Mononuclear cell (primary cell): ENCODE data around the gene RNF225. TPM values are rescaled to one million over a fixed set of nuclear protein-coding genes. Genes with fewer than 3 reads are reported as not detected.
"Not testable (repeated sequence)": the region's sequence is repeated elsewhere in the genome, so short reads cannot be mapped to it uniquely, and the experiment has no call there.

Experiments
- H3K27me3 ChIP-seq: 2 replicates; pipeline ENCODE4 v1.6.0; 2011; ENCODE audit warnings: low read length, control low read depth; ENCODE audit not compliant: insufficient read depth
- H3K4me1 ChIP-seq: 2 replicates; pipeline ENCODE4 v1.5.1; 2011; ENCODE audit warnings: mild to moderate bottlenecking, low read length, control low read depth; ENCODE audit not compliant: insufficient read depth
- H3K4me3 ChIP-seq: 2 replicates; pipeline ENCODE4 v1.5.1; 2011; ENCODE audit warnings: mild to moderate bottlenecking, low read length, moderate library complexity
- H3K9me3 ChIP-seq: 2 replicates; pipeline ENCODE4 v1.5.1; 2011; ENCODE audit warnings: low read depth, mild to moderate bottlenecking, control low read depth, low read length
- total RNA-seq: library from RNA; depleted of rRNA; stranded (reverse); fragments of >200 nt; gene quantifications from one replicate; pipeline ENCODE4 v1.2.3, GENCODE V29; 2012

Gene RNF225
- total RNA-seq, 1 donor = 0.42 TPM

DNA sequence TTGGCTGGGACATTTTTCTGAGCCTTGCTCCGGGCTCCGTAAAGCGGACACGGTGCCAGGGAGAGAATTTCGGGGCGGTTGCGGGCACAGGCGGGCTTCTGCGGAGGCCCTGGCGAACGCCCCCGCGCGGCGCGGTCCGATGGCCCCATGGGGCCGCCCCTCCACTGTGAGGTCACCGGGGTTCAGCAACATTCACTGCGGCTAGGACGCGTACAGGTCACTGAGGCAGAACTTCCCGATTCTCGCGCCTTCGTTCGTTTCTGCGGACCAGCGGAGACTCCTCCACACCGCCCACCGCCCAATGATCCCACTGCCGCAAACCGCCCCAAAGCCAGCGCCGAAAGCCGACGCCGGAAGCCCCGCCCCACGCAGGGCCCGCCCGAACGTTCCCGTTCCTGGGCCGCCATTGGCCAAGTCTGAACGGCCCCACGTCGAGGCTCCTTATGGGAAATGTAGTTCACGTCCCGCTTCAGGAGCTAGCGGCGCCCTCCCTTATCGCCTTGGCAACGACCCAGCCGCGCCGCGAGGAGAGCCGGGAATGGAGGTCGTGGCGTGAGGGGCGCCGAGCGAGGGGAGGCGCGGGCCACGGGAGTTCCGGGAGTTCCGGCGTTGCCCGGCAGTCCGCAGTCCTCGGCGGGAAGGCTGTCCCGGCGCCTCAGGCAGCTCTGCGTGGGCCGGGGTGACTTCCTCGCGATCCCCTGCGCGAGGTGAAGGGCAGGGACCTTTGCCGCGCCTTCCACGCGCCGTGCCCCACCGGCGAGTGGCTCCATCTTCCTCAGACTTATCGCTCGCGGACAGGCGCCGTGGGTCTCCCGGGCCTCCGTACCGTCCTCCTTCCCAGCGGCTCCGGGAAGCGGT lies 12.9 kb downstream of the RNF225 start, which contains the start of gene ZNF584:
TSS of gene ZNF584 (plus strand) at position 498 of the 858 bp plus-strand sequence. CDS start 499 bp downstream, outside the sequence.
- peak within 1 kb of the TSS; percentile 76 for H3K4me3 ChIP-seq
- no peaks in the 10 kb centered on the region for H3K9me3 ChIP-seq
- H3K4me1 ChIP-seq = peaks cover 22% of the 10 kb centered on the region
- H3K27me3 ChIP-seq = no peaks in the 10 kb centered on the region

DNA sequence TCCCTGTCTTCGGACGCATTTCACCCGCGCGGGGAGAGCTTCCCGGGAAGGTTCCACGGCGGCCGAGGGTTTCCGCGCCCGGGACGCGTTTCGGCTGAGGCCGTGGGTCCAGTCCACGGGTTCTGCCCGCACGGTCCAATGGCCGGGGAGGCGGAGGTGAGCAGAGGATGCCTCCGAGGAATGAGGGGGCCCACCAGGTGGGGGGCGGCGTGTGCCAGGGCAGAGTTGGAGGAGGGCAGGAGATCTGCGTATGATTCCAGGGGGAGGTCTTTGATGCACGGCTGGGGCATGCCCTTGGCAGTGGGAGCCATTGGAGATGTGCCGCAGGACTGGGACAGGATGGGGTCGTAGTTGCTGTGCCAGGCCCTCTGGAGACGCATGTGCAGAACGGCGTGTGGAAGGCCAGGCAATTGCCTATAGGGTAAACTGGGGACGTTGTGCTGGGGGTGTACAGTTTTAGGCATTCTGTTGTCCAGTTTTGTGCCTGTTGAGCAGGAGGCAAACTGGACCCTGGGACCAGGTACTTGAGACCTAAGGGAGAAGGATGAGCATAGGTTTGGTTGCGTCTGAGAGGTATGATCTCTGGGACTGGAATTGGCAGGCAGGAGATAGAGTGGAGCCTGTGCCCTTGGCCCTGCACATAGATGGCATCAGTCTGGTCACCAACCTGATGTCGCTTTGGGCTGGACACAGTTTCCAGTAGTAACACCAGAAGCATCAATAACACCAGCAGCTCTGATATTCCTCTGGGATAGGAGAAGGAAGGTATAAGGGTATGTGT lies 13.7 kb downstream of the RNF225 start:
- no peaks in the 10 kb centered on the region for H3K9me3 ChIP-seq
- no peaks in the 10 kb centered on the region for H3K27me3 ChIP-seq
- H3K4me1 ChIP-seq = peaks cover 22% of the 10 kb centered on the region
- H3K4me3 ChIP-seq = peak overlapping the region; percentile 76

DNA sequence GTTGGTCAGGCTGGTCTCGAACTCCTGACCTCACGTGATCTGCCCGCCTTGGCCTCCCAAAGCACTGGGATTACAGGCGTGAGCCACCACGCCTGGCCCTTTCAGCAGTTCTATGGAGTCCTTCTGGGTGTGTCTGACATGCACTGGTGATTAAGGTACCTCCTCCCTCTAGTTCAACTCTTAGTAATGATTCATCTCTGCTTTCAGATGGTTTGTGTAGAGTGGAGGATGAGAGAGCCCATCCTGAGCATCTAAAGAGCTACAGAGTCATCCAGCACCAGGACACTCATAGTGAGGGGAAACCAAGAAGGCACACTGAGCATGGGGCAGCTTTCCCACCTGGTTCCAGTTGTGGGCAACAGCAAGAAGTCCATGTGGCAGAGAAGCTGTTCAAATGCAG lies 21.1 kb downstream of the RNF225 start:
- H3K4me3 ChIP-seq = no peak overlapping the region
- no peaks in the 10 kb centered on the region for H3K27me3 ChIP-seq
- no peaks in the 10 kb centered on the region for H3K9me3 ChIP-seq
- H3K4me1 ChIP-seq = no peaks in the 10 kb centered on the region

DNA sequence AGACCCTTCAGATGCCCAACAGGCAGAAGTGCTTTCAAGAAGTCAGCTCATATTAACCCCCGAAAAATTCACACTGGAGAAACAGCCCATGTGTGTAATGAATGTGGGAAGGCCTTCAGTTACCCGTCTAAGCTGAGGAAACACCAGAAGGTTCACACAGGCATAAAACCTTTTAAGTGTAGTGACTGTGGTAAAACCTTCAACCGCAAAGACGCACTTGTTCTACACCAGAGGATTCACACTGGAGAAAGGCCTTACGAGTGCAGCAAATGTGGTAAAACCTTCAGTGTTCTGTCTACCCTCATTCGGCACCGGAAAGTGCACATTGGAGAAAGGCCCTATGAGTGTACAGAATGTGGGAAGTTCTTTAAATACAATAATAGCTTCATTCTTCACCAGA lies 21.6 kb downstream of the RNF225 start:
- no peak overlapping the region for H3K4me3 ChIP-seq
- H3K27me3 ChIP-seq = no peaks in the 10 kb centered on the region
- H3K9me3 ChIP-seq = no peaks in the 10 kb centered on the region
- no peaks in the 10 kb centered on the region for H3K4me1 ChIP-seq

DNA sequence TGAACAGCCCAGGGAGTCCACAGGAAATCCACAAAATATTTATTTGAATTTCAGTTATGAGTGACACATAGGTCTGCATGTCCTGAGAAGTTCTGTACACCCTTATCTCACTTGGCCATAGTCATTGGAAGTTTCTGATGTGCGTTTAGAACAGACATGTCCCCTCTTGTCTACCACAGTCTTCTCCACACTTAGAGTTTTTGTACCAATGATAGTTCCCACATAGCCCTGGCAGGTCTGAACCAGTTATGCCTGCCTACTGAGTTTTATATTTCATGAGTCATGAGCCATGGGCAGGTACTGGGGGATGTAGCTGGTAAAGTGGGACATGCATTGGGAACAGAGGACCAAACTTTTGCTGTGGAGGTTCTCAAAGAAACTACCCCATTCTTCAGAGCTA lies 33.2 kb downstream of the RNF225 start:
- peaks cover 43% of the 10 kb centered on the region for H3K9me3 ChIP-seq
- H3K4me3 ChIP-seq = no peak overlapping the region
- no peaks in the 10 kb centered on the region for H3K27me3 ChIP-seq
- no peaks in the 10 kb centered on the region for H3K4me1 ChIP-seq

DNA sequence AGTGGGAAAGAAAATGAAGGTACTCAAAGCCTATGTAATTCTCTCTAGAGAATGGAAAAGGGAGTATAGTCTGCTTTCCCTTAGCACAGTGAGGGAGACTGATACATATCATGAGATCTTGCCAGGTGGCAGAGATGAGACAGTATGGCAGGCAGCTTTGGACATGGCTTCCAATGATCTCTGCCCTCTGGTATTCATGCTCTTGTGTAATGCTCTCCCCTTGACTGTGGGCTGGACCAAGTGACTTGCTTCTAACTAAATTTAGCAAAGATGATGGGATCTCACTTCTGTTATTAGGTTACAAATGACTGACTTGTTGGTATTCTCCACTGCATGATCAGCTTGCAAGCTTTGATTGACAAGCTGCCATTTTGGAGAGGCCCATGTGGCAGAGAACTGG lies 34.3 kb downstream of the RNF225 start:
- peaks cover 55% of the 10 kb centered on the region for H3K9me3 ChIP-seq
- H3K4me1 ChIP-seq = no peaks in the 10 kb centered on the region
- no peaks in the 10 kb centered on the region for H3K27me3 ChIP-seq
- no peak overlapping the region for H3K4me3 ChIP-seq

DNA sequence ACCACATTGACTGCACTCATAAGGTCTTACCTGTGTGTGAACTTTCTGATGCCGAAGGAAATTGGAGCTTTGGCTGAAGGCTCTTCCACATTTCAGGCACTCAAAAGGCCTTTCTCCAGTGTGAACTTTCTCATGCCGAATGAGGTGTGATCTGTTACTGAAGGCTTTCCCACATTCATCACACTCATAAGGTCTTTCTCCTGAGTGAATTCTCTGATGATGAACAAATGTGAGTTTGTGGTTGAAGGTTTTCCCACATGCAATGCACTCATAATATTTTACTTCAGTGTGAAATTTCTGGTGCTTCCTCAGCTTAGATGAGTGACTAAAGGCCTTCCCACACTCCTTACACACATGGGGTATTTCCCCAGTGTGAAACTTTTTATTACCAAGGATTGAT lies 38.8 kb downstream of the RNF225 start:
- H3K4me1 ChIP-seq = peaks cover 1% of the 10 kb centered on the region
- H3K4me3 ChIP-seq = no peak overlapping the region
- H3K9me3 ChIP-seq = peaks cover 58% of the 10 kb centered on the region
- no peaks in the 10 kb centered on the region for H3K27me3 ChIP-seq

DNA sequence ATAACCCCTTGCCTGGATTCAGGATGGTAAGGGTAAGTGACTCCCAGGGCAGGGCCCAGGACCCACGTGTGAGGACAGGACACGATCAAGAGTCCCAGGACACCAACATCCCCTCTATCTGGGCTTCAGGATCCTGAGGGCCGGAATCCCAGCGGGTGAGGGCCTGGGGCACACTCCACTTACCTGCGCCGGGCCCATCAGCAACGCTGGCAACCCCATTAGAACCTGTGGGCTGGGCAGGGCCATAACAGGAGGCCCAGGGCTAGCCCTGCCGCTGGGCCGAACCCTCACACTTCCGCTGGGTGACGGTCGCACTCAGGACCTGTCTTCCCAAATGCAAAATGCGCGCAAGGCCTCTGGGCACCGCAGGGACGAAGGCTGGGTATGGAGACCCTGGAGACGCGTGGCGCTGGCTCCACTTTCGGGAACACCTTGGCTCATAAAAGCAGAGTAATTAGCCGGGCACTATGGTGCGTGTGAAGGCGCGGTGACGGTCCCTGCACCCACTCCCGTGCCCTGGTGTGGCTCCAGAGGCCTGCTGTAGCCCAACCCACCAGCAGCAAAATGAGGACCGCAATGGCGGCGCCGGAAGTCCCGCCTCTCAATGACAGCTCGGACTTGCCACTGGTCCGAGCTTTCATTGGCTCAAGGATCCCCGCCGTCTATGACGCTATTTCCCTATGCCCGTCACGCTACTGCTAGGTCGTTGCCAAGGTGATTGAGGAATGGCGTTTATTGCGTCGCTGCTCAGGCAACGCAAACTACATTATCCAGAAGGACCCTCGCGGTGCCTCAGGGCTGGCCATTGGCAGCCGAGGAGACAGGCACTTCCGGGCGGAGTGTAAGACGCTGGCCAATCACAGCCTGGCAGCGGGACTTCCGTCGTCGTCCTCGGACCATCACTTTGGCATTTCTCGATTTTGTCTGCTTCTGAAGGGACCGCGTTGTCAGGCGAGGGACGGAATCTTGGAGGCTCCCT lies 44.4 kb downstream of the RNF225 start, which contains the start of gene ZNF132:
TSS of gene ZNF132 (minus strand) at position 578 of the 979 bp plus-strand sequence. CDS start at position 246, 332 bp downstream.
- Histone ChIP-seq H3K9me3 (peaks cover 10% of the 10 kb centered on the region), H3K4me3 (peak within 1 kb of the TSS; percentile 42), H3K4me1 (peaks cover 14% of the 10 kb centered on the region), H3K27me3 (no peaks in the 10 kb centered on the region)

DNA sequence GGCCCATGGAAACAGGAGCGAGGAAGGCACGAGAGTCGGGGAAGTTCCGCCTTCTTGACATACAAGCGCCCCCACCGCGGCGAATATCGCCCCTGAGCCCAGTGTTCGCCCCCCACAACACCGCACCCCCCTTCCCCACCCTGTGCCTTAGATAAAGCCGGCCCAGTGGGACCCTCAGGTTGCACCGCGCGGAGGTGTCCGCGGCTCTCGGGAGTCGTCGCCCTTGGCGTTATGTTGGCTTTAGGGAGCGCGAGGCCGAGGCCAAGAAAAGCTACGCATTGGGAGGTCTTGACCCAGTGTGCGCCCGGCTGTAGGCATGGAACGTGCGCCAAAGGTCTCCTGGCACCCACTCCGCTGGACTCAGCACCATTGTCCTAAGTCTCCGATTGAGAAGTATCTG lies 45.1 kb downstream of the RNF225 start:
- no peaks in the 10 kb centered on the region for H3K27me3 ChIP-seq
- peaks cover 14% of the 10 kb centered on the region for H3K4me1 ChIP-seq
- peaks cover 4% of the 10 kb centered on the region for H3K9me3 ChIP-seq
- H3K4me3 ChIP-seq = peak overlapping the region; percentile 42

DNA sequence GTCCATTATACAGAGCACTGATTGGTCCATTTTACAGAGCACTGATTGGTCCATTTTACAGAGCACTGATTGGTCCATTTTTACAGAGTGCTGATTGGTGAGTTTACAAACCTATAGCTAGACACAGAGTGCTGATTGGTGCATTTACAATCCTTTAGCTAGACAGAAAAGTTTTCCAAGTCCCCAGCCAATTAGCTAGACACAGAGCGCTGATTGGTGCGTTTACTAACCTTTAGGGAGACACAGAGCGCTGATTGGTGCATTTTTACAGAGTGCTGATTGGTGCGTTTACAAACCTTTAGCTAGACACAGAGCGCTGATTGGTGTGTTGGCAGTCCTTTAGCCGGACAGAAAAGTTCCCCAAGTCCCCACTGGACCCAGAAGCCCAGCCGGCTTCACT lies 47.5 kb downstream of the RNF225 start:
- H3K9me3 ChIP-seq, H3K4me3 ChIP-seq, H3K27me3 ChIP-seq: not testable (repeated sequence)
- H3K4me1 ChIP-seq = peaks cover 14% of the 10 kb centered on the region

Other genes starting within 250 kb of the RNF225 start
- 23.8 TPM for gene ZNF329, start 244.9 kb upstream of the RNF225 start, total RNA-seq
- 61.1 TPM for gene ZNF274, start 212.6 kb upstream of the RNF225 start, total RNA-seq
- gene ZNF544, start 166.7 kb upstream of the RNF225 start, total RNA-seq = 7.2 TPM
- gene ZNF8, start 116.7 kb upstream of the RNF225 start, total RNA-seq = 13.4 TPM
- 124 TPM for gene ERVK3-1, start 90.3 kb upstream of the RNF225 start, total RNA-seq
- 0.52 TPM for gene ZSCAN22, start 68.7 kb upstream of the RNF225 start, total RNA-seq
- 17.7 TPM for gene A1BG, start 42.2 kb upstream of the RNF225 start, total RNA-seq
- gene ZNF497, start 32.9 kb upstream of the RNF225 start, total RNA-seq = 0.31 TPM
- 0.84 TPM for gene ZNF837, start 14.6 kb upstream of the RNF225 start, total RNA-seq
- 1,513 TPM for gene RPS5, start 8.4 kb upstream of the RNF225 start, total RNA-seq
- gene ZNF584, start 13.0 kb downstream of the RNF225 start, total RNA-seq = 1.3 TPM
- 1.9 TPM for gene ZNF132, start 44.5 kb downstream of the RNF225 start, total RNA-seq
- 3.6 TPM for gene ZNF324B, start 56.0 kb downstream of the RNF225 start, total RNA-seq
- 19.2 TPM for gene ZNF324, start 71.4 kb downstream of the RNF225 start, total RNA-seq
- 5.5 TPM for gene ZNF446, start 80.7 kb downstream of the RNF225 start, total RNA-seq
- gene SLC27A5, start 116.3 kb downstream of the RNF225 start, total RNA-seq = 1.9 TPM
- gene ZBTB45, start 124.2 kb downstream of the RNF225 start, total RNA-seq = 2.7 TPM
- gene TRIM28, start 148.4 kb downstream of the RNF225 start, total RNA-seq = 152 TPM
- 32.7 TPM for gene CHMP2A, start 159.4 kb downstream of the RNF225 start, total RNA-seq
- 22.5 TPM for gene UBE2M, start 163.0 kb downstream of the RNF225 start, total RNA-seq
- gene MZF1, start 177.7 kb downstream of the RNF225 start, total RNA-seq = 11.4 TPM